ENCODE data around the gene RBMS3. TPM values are rescaled to one million over a fixed set of nuclear protein-coding genes. Genes with fewer than 3 reads are reported as not detected.
A peak's percentile ranks its signal among the peaks of the same experiment; 100 is the strongest.
"Not testable (repeated sequence)": the region's sequence is repeated elsewhere in the genome, so short reads cannot be mapped to it uniquely, and the experiment has no call there.

RBMS3 gene
- total RNA-seq, 1 donor from 2014 or later: 13.2 TPM

DNA sequence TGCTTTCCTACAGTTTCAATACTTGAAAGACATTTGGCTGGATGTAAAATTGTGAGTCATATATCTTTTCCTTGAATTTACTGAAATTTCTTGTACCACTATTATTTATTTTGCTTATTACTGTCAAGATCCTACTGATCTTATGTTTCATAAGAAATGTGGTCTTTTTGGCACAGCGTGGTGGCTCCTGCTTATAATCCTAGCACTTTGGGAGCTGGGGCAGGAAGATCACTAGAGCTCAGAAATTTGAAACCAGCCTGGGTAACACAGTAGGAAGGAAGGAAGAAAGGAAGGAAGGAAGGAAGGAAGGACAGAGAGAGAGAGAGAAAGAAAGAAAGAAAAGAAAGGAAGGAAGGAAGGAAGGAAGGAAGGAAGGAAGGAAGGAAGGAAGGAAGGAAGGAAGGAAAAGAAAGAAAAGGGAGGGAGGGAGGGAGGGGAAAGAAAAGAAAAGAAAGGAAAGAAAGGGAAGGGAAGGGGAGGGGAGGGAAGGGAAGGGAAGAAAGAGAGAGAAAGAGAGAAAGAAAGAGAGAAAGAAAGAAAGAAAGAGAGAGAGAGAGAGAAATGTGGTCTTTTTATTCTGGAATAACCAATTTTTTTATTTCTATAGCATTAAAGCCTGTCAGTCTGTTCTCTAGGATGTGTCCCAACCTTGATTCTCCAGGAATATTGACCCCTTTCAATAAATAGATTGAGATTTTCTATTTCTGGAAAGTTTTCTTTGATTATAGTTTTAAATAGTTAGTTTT is 753.5 kb downstream of the RBMS3 start:
- no peak overlapping the region for H3K4me3 ChIP-seq (ENCODE audit: low read depth, low read length)
- no peak for TF ChIP-seq CTCF (conservative IDR thresholded peaks at IDR 0.05; ENCODE audit: low read depth, low read length)
- DNase-seq (ENCODE audit: low read depth): no peak

GRCh38 chr3:30035935-30036567 is 755.2 kb downstream of the RBMS3 start:
- DNase-seq (ENCODE audit: low read depth): no peak
- no peak for TF ChIP-seq CTCF (conservative IDR thresholded peaks at IDR 0.05; ENCODE audit: low read depth, low read length)
- H3K4me3 ChIP-seq (ENCODE audit: low read depth, low read length): no peak overlapping the region

DNA sequence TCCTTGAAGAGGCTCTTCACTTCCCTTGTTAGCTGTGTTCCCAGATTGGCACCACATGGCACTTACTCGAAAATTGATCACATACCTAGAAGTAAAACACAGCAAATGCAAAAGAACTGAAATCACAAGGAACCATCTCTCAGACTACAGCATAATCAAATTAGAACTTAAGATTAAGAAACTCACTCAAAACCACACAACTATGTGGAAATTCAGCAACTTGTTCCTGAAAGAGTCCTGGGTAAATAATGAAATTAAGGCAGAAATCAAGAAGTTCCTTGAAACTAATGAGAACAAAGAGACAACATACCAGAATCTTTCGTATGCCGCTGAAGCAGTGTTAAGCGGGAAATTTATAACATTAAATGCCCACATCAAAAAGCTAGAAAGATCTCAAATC is 759.3 kb downstream of the RBMS3 start:
- TF ChIP-seq CTCF (conservative IDR thresholded peaks at IDR 0.05; ENCODE audit: low read depth, low read length): no peak

GRCh38 chr3:30041481-30041880 is 760.6 kb downstream of the RBMS3 start:
- not testable (repeated sequence) for H3K4me3 ChIP-seq (ENCODE audit: low read depth, low read length); DNase-seq (ENCODE audit: low read depth)

More for the DNA sequence above, 759.3 kb downstream of the RBMS3 start:
- no peak for DNase-seq (ENCODE audit: low read depth)
- no peak overlapping the region for H3K4me3 ChIP-seq (ENCODE audit: low read depth, low read length)

DNA sequence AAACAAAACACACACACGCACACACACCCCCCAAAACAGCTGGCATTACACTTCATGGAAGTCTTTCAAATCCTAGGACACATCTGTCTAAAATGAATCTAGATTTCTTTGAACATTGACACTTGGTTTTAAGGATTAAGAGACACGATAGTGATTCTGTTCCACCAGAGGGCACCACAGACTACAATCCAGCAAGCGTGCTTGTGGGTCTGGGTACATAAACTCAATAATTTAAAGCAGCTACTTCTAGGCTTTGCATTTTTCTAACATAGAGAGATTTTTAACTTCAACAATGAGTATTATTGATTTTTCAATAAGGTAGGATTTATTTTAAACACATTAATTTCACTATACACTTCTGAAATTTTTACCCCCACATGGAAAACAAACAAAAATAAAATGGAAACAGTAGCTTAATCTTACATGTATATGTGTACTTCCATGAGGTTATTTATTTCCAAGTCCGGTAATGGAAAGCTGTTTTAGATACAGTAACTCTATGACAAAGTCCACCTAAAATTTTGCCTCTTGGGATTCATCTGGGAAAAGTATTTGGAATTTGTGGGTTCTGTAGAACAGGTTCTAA is 761.5 kb downstream of the RBMS3 start:
- DNase-seq (ENCODE audit: low read depth): peak; percentile 25
- peak; percentile 83 for TF ChIP-seq CTCF (conservative IDR thresholded peaks at IDR 0.05; ENCODE audit: low read depth, low read length)
- H3K4me3 ChIP-seq (ENCODE audit: low read depth, low read length): no peak overlapping the region

DNA sequence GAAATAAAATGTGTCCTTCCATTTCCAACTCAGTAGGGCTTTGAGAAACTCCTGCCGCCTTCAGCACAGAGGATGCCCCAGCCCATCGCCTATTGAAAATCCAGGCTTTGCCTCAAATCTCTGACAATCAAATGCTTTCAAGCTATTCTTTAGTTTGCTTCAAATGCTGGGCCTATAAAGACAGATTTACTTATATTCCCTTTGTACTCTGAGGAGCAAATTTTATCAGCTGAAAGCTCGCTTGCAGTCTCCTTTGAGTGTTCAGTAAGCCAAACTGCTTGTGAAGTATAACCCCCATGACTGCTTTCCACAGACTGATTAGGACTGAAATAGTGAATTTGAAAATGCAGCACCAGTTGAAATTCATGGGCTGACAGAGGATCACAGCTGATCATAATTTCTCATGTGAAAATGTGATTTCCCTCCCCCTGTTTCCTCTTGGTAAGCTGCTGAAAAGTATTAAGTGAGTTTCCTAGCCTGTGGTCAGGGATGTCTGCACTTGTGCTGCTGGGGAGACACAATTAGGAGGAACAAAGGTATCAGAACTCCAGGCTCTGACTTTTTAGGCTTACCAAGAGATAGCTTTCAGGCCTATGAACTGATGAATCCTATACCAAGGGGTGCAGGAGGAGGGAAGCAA is 762.2 kb downstream of the RBMS3 start:
- no peak for TF ChIP-seq CTCF (conservative IDR thresholded peaks at IDR 0.05; ENCODE audit: low read depth, low read length)
- DNase-seq (ENCODE audit: low read depth): no peak
- H3K4me3 ChIP-seq (ENCODE audit: low read depth, low read length): no peak overlapping the region

DNA sequence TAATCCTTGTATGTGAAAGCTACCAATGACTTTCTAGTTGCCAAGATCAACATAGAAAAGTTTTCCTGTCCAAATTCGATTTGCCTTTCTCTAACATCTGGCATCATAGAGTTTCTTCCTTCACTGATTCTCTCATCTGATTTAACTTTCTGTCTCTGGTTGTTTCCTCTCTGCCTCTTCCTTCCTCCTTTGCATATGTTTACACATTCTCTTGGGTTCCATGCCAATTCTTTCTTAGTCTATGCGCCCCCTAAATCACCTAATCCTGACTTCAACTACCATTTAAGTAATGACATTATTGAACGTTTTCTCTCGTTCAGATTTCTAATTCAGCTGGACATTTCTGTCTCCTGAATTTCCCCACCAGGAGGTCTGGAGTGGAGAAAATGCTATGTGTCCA is 763.6 kb downstream of the RBMS3 start:
- TF ChIP-seq CTCF (conservative IDR thresholded peaks at IDR 0.05; ENCODE audit: low read depth, low read length): no peak

More for the DNA sequence above, 763.6 kb downstream of the RBMS3 start:
- no peak overlapping the region for H3K4me3 ChIP-seq (ENCODE audit: low read depth, low read length)
- no peak for DNase-seq (ENCODE audit: low read depth)

Measured in epithelial cell of proximal tubule (primary cell).